GM18867 (cell line): ENCODE measurements around the gene SEMA6A.
"Not testable (repeated sequence)": the region's sequence is repeated elsewhere in the genome, so short reads cannot be mapped to it uniquely, and the experiment has no call there.

Experiments used
- ATAC-seq: cut with Tn5 transposase; IDR thresholded peaks from one replicate; pipeline ENCODE4 v1.9.1; 2021; ENCODE audit warnings: mild to moderate bottlenecking, moderate library complexity; ENCODE audit not compliant: unreplicated experiment

Gene SEMA6A

DNA sequence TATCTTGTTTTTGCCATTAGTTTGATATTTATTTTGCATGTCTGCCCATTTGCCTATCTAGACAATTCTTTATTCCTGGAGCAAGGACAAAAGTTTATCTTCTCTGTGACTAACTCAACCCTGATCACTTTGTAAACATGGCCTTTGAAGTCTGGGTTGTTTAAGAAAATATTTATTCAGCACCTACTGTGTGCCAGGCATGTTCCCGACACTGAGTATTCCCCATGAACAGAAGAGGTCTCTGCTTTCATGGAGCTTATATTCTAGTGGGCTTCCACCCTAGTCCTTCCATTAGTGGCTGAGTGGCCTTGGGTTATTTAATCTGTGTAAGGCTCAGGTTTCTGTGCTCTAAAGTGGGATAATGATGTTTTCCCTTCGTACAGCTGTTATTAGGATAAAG lies 49.7 kb downstream of the SEMA6A start:
- ATAC-seq = no peak

DNA sequence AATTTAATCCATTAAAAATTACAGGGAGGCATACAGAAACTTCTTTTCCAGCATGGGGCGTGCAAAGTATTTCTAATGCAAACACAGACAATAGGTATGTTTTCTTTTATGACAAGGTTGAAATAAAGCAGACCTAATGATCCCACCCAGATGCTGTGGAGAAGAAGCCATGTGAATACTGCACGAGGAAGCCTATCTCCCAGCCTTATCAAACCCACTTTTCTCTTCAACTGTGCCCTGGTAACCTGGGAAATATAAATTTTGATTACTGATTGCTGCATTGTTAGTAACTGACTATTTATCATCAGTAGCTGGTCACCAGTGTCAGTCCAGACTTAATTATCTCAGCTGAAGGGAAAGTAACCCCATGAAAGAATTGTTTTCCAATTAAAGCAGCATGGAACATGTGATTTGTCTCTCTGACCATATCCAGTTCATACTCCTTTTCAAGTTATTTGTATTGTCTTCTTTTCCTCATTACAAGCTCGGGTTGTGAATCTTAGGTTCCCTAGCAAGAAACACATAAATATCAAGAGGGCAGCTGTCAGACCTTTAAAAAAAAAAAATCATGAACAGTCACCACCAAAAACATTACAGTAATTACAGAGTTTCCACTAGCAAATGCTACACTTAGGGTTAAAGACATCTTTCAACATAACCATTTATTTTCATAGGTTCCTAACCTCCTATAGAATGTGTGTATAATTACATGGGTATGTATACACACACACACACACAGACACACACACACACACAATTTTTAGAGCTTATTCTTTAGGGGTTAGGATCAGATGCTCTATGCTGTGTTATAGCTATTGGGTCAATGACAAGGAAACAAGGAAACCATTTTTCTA lies 50.3 kb downstream of the SEMA6A start:
- ATAC-seq = no peak

DNA sequence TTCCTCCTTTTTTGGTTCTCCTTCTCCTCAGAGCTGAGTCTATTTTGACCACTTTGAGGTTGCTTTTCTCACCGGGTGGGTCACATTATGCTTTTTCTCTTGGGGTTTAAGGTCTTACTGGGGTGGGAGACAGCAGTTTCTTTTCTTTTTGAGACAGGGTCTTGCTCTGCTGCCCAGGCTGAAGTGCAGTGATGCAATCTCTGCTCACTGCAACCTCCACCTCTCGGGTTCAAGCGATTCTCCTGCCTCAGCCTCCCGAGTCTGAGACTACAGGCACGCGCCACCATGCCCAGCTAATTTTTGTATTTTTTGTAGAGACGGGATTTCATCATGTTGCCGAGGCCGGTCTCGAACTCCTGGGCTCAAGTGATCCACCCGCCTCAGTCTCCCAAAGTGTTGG lies 51.4 kb downstream of the SEMA6A start:
- ATAC-seq = not testable (repeated sequence)

DNA sequence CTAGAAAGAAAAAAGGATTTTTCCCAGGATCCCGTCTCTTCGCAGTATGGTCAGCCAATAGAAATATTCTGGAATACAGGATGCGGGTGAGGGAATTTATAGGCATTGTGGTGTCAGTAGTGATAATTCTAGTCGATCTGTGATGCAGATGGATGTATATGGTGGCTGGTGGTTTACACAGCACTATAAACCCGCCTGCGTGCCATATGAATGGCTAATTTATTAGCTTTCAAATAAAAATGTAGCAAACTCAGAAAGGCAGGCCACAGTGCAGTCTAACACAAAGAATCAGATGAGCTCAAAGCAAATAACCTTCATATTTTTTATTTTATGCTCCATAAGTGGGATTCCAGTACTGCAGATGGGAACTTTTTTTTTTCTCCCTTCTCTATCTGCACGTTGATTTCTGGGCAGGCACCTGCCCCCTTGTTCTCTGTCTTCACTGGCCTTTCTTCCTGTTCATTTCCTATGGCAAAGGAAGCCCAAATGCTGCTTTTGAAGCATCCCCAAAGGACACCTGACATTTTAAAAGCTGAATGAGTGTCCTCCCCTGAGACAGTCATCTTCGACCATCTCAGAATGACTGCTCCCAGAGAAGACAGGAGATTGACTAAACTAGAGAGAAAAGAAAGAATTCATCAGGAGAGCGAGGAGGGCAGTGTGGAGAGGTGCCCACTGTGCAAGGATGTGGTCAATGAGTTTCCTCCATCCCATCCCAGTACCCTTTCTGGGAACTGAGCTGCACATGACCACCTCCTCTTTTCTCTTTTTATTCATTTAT lies 52.1 kb downstream of the SEMA6A start:
- no peak for ATAC-seq

DNA sequence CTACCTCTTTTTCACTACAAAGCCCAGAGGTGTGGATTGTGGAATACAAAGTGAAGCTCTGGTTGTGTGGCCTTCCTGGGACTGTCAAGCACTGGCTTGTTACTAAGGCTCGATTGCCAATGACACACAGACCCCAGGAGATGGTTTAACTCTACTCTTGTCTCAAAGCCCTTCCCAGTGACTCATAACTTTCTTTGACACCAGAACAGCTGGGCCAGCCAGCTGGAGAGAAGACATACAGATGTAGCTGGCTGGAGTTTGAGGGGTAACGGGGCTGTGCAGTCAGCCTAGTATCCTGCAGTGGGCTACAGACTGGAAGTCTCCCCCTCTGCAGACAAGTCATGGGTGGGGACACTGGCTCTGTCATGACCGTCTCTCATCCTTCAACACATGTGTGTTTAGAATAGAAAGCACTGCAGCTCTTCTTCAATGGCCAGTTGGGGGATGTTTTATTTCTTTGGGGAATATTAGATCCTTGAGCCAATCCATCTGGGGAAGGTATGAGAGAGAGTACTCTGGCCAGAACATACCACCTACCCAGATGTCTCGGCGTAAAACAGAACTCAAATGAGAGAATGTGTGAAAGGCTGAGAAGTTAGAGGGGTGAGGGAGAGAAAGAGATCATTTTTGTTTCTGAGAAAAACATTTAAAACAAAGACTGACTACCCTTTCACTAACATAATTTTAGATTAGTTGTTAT lies 53.3 kb downstream of the SEMA6A start:
- peak; percentile 45 for ATAC-seq

DNA sequence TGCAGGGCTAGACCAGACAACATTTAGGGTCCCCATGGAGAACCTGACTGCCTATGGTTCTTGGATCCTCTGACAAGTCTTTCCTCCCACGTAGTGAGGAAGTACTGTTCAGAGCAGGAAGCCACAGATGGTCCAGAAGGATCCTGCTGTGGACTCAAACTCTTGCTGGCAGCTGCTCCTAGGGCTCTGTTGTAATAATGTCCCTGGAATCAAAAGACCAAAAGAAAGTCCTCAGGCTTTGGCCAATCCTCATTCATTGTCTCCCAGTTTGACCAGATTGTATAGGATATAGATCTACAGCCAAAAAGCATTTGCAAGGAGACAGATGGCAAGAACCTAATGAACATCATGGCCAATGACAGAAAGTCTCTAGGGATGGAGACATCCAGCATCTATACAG lies 53.9 kb downstream of the SEMA6A start:
- no peak for ATAC-seq

DNA sequence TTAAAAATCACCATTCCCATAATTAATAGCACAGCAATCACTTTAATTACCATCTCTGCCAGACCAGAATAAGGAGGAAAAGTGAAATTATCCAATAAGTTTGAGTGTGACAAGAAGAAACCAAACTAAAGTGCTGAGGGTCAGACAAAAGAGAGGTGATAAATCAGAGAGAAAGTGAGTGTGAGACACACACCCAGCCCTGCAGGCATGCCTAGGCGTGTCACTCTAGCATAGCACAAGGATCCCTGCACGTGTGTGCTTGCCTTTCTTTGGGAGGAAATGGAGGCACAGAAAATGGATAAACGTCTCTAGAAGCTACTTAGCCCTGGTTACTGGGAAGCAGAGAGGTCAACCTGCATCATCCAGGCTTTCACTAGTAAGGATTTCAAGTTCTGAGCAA lies 56.2 kb downstream of the SEMA6A start:
- no peak for ATAC-seq

DNA sequence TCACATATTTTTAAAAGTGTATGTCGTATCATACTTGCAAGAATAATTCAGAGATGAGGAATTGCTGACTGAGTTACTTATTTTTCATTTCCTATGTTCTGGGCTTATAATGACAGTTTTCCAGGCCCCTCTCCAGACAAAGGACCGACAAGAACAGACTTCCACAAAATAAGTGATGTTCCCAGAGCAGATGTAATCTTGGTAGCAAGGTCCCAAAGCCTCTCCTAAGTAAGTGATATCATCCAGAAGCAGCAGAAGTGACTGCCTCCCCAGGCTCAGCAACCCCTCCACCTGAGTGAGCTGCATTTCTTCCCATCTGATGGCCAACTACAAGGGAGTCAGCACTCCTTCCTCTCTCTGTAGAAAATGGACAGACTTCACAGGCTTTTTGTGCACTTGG lies 57.1 kb downstream of the SEMA6A start:
- no peak for ATAC-seq

DNA sequence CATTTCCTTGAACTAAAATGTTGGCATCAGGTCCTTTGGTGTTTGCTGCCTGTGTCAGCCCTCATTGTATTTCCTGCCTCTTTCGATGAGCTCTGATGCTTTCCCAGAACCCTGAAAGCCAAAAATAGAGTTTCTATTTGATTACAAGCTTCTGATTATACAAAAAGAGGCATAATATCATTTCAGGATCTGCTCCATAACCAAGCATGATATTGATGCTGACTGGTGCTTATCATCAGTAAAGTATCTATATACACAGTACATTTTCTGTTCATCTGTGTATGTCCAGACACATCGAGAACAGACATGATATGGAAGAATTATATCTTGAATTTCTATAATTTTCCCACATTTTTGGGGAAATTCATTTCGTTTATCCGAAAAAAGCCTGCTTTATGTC lies 58.6 kb downstream of the SEMA6A start:
- no peak for ATAC-seq

DNA sequence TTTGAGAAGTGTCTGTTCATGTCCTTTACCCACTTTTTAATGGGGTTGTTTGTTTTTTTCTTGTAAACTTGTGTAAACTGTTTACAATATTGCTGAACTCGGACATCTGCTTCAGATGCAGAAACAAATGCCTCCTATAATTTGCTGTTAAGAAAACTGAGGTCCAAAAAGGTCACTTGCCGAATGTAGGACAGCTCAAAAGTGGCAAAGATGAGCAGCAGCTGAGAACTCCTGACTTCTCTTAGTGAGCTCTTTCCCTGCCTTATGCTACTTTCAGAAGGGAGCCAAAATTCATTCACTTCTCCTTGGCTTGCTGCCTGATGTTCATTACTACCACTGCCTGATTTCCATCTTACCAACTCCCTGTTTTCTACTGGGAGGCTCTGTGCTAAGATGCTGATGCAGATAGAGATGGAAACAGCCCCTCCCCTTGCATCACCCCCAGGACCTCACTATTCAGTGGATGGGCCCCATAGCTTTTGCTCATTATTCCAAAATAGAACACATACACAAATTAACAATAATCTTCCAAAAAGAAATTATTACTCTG lies 60.1 kb downstream of the SEMA6A start:
- ATAC-seq = no peak

DNA sequence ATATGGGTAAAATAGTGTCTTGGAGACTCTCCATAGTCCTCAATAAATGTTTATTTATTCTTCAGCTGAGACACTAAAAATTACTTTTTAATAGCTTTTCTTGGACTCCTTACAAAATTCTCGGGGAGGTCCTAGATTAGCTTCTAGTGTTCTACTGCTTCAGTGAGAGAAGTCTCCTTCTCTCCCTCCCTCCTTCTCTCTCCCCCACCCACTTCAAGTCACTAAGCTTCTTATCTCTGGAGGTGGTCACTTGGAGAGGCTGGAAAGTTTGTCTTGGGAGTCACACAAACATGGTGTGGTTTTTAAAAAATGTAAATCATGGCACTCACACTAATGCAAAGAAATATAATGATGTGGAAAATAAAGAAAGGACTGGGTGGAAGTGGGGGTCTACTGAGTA lies 64.1 kb downstream of the SEMA6A start:
- no peak for ATAC-seq

DNA sequence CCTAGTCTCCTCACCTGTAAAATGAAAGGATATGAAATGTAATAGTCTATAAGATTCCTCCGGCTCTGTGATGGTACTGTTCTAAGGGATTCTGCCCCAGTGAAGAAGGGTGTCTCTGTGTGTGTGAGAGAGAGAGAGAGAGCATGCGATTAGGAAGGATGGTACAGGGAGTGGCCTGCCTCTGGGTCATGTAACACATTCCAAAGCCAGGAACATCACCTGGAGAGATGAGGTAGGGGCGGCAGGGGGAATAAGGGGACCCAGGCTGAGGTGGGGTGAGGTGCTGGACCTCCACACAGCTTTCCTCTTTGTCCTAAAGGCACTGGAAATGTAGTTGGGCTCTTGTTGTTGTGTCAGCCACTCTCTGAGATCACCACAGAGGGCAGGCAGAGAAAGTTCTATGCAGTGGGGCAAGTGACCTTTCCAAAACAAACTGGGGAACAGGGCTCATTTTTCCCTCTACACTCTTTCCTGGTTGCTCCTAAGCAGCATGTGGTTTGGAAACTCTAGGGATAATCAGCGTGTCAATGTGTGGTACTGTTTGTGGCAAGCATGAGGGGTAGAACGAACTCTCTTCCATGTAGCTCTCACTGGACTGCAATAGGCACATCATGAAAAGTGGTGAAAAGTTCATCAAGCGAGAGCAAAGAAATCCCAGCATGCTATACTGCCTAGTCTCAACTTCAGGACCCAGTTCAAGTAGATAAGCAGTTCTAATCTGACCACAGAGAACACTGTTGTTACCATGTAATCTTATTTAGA lies 65.0 kb downstream of the SEMA6A start:
- no peak for ATAC-seq

DNA sequence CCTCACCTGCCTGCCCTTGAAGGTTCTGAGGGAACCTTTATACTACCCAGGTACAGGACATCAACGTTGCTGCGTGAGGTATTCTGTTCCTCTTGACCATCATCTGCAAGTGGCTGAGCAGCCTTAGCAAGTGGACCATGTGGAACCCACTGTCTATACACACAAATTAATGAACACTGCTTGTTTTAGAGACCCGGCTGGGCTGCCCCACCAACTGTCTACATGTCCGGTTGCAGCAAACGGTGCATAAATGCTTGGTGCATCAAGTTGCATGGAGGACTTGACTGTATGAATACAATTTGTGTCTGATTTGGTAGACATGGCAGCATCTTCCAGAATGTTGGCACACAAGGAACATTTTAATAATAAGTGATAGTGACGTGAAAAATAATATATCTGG lies 65.8 kb downstream of the SEMA6A start:
- ATAC-seq = no peak

DNA sequence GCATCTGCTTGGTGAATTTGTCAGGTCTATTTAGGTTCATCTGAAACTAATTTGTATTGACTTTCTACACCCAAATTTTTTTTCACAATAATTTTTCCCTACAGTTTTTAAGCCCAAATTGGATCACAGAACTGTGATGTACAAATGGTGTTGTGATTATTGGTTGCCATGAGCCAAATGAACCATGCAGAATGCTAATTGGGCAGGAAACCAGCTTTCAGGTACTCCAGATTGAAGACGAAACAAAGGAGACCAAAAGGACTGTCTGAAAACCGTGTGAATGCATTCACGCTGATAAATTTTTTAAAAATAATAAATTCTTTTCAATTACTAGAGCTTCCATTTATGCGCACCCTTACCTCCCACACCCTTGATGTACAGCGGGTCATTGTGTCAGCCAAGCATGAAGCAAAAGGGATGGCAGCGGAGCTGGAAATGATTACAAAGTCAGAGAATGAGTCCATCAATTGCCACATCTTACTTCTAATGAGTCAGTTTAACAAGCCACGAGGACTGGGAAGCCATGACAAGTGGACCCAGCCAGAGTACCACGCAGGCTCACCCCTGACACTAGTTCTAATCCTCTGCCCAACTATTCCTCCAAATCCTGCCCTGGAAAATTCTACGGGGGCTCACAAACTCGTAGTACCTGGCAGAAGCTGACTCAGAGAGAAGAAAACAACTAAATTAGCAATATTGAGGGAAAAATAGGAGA lies 66.5 kb downstream of the SEMA6A start:
- no peak for ATAC-seq

DNA sequence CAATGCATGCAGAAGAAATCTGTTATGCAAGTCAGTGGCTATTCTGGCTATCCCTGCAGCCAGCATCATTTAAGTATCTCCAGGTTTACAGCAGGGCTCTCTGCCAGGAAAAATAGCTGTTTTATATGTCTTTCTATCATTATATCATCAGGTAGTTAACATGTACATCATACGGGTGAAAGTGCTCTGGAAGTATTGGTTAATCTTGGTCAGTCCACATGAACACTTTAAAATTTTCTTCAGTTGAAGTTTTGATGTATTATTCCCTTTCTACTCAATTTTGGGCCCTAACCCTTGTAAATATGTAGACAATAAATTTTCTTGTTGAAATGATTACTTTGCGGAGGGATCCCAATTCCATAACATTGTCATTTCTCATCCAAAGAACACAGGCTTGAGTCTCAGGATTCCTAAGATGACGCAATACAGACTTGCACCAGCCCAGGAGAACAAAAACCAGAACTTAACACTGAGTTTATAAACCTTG lies 67.5 kb downstream of the SEMA6A start:
- no peak for ATAC-seq

DNA sequence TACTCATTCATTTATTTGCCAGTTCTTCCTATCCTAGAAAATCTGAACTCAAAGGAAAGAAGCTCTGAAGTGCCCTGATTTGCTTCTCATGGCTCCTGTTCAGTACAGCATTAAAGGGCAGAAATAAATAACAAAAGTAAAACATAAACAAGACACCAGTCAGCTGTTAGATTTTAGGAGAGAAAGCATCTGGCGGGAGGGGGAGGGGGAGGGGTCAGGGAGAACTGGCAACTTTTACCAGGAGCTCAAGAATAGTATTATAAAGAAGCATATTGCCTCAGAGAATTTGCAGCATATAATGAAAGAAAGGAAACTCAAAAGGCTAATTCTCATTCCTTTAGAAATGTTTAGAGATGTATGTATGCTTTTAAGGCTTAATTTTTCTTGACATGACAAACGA lies 68.1 kb downstream of the SEMA6A start:
- no peak for ATAC-seq

DNA sequence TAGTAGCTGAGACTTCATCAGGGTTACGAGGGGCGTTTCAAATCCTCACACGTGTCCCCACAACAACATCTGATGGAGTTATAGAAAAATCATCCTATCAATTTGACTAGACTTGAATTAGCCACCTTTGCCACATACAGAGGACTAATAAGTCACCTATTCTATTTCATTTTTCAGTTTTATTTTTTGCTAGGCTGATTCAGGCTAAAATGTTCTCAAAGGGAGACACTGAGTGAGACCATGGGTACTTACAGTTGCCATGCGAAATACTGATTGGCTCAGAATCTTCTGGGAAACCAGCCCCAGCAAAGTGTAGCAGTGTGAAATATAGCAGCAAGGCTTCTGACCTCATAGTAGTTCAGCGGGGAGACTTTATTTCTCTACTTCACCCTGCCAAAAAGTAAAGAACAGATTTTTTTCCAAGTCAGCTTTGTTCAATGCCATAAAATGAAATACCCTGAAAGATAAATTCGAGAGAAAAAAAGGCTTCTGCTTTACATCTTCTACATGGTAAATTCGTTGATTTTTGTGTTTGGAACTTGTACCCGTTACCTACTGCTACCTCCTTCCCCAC lies 69.9 kb downstream of the SEMA6A start:
- ATAC-seq = no peak

DNA sequence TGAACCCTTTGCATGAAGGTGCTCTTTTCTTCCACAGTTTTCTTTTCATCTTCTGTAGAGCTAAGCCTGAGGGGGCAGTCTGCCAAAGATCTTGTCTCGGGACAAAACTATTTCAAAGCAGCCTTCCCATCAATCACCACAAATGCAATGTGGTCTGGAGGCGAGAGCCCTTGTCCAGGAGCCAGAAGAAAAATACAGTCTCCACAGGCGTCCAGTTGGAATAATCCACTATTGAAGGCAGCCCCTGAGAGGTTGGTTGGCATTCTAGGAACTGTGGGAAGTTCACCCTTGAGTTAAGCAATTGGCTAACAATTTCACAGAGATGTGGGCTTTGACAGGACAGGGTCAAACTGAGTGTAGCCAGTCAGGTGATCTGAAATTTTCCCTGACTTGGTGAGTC lies 72.0 kb downstream of the SEMA6A start:
- ATAC-seq = no peak

DNA sequence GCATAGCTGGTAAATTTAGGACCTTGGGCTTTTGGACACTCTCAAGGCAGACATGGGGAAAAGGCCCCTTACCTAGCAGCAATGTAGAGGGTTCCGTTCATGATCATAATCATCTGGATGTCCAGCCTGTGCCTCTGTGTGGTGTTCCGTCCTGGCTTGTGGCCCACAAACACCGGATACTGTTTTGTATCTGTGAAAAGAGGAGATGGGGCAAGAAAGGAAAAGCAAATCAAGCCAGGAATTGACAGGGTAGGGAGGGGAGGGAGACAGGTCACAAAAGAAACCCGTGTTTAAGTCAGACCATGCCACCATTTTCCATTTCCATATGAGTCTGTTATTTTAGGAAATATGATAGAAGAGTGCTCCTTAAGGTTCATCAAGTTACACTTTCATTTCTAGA lies 72.5 kb downstream of the SEMA6A start:
- no peak for ATAC-seq
